GM13977 (cell line): ENCODE results near the gene SLC8A1.

Experiments
- DNase-seq: peaks from one replicate; pipeline ENCODE4 v3.0.0; 2012; ENCODE audit warnings: low spot score
- CTCF ChIP-seq: IDR thresholded peaks from 2 replicates; pipeline ENCODE4 v1.5.1; 2012; ENCODE audit warnings: mild to moderate bottlenecking, control low read depth; ENCODE audit not compliant: insufficient read depth; ENCODE audit errors: extremely low read depth, missing control alignments
- in situ Hi-C: fragments of 300-500 bp; cut with MboI; formaldehyde crosslinking; loops from one replicate; pipeline ENCODE4 v1.12.0; 2022; ENCODE audit warnings: low sequenced_read_pairs, low pct_unique_long_range_greater_than_20kb, mixed read lengths, inconsistent platforms; ENCODE audit not compliant: unreplicated experiment

SLC8A1 gene

GRCh38 chr2:40299781-40300180 is 152.1 kb downstream of the SLC8A1 start:
- in situ Hi-C loops: no loop called here
- no peak for DNase-seq
- TF ChIP-seq CTCF: no peak

- DNase-seq: no peak
- in situ Hi-C loops: no loop called here
- TF ChIP-seq CTCF: no peak
These were observed 152.7 kb downstream of the SLC8A1 start for GRCh38 chr2:40299173-40299572.

GRCh38 chr2:40298026-40298425 is 153.9 kb downstream of the SLC8A1 start:
- DNase-seq: no peak
- in situ Hi-C loops: no loop called here
- no peak for TF ChIP-seq CTCF

- in situ Hi-C loops: no loop called here
- TF ChIP-seq CTCF: no peak
- DNase-seq: no peak
These were observed 159.6 kb downstream of the SLC8A1 start for GRCh38 chr2:40292291-40292690.

- DNase-seq: no peak
- in situ Hi-C loops: no loop called here
These were observed 162.0 kb downstream of the SLC8A1 start for GRCh38 chr2:40289771-40290404.

GRCh38 chr2:40287773-40288172 is 164.1 kb downstream of the SLC8A1 start:
- in situ Hi-C loops: no loop called here
- no peak for TF ChIP-seq CTCF
- no peak for DNase-seq

More at GRCh38 chr2:40289771-40290404, 162.0 kb downstream of the SLC8A1 start:
- TF ChIP-seq CTCF: no peak
